ENCODE results near the gene CDC40. TPM values are rescaled to one million over a fixed set of nuclear protein-coding genes. Genes with fewer than 3 reads are reported as not detected.
A peak's percentile ranks its signal among the peaks of the same experiment; 100 is the strongest.

CDC40 gene
- total RNA-seq, 1 experiment from 2014 or later = 12.9 TPM

DNA sequence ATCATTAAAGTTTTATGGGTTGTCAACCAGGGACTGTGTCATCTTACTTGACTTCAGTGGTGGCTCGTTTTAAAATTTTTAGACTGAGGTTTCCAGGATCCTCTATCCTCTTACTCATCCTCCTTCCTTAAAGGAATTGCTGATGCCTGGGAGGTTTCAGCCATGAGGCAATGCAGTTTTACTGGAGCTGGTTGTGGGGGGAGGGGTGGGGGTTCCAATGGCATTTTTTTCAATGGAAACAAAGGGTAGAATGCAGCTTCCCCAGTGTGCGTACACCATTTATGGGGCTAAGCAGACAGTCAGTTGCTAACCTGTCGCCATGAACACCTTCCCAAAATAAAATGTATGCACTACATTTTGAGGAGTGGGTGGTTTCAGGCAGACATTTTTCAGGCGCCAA is 89.9 kb downstream of the CDC40 start:
- no peak for DNase-seq (ENCODE audit: low spot score)

DNA sequence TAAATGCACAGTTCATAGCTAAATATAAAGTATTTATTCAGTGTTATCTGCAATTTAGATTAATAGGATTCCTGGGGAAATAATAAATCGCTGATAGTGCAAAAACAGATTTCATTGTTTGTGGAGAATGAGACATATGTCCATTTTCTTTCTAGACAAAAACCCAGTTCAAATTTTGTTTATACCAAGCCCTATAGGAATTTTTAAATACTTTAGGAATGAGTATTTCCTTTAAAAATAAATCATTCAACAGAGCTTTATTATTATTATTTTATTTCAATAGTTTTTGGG is 91.5 kb downstream of the CDC40 start:
- no peak for DNase-seq (ENCODE audit: low spot score)

DNA sequence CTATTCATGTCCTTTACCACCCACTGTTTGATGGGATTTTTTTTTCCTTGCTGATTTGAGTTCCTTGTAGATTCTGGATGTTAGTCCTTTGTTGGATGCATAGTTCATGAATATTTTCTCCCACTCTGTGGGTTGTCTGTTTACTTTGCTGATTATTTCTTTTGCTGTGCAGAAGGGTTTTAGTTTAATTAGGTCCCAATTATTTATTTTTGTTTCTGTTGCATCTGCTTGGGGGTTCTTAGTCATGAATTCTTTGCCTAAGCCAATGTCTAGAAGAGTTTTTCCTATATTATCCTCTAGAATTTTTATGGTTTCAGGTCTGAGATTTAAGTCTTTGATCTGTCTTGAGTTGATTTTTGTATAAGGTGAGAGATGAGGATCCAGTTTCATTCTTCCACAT is 92.6 kb downstream of the CDC40 start:
- peak; percentile 4 for DNase-seq (ENCODE audit: low spot score)

DNA sequence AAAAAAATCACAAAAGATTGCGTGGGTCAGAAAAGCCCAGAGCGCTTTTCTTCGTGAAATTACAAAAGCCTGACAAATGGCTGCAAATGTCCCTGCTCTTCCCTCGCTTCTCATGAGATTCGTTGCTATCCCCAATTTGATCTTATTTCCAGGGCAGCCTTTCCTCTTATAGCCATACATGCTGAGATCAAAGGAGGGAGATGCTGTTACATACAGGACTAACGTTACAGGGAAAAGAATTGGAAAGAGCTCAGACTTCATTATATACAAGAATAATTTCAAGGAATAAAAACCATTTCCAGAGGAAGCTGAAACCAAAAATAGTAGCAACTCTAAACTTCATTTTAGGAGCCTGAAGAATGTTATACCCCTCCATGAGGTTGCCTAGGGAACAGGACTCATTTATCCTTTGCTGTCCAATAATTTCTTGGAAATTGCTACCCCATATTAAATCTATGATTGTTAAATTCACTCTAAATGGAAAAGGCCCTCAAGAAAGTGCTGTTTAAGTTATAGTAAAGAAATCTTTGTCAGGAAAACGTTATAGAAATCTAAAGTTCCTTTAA is 97.0 kb downstream of the CDC40 start:
- no peak for DNase-seq (ENCODE audit: low spot score)

Other genes with a start within 250 kb of the CDC40 start
- not detected in 2 replicates for gene GPR6, start 202.1 kb upstream of the CDC40 start, total RNA-seq (2014; rRNA removed; shearing (Covaris generic))
- gene WASF1, start 757 bp upstream of the CDC40 start, total RNA-seq (2014; rRNA removed; shearing (Covaris generic)) = 12.9 and 15.1 TPM in 2 replicates
- gene METTL24, start 177.9 kb downstream of the CDC40 start, total RNA-seq (2014; rRNA removed; shearing (Covaris generic)) = 0.25 TPM in 1 of 2 replicates, not detected in the other
- 1.4 and 3.6 TPM in 2 replicates for gene DDO, start 235.1 kb downstream of the CDC40 start, total RNA-seq (2014; rRNA removed; shearing (Covaris generic))